Activated T-cell treated with anti-CD3 and anti-CD28 coated beads, Interleukin-2, amount 50 U/mL, for 24 hours (primary cell): ENCODE measurements around the gene TENT5A.

ENCODE experiments used
- DNase-seq: peaks from one replicate; pipeline ENCODE4 v3.0.0-alpha.2; 2020
- H3K27ac Mint-ChIP-seq: 2 replicates; pipeline ENCODE4 v1.8.0; 2020; ENCODE audit warnings: mild to moderate bottlenecking, mixed read lengths
- H3K27me3 Mint-ChIP-seq: 2 replicates; pipeline ENCODE4 v1.8.0; 2020; ENCODE audit warnings: mixed read lengths
- H3K36me3 Mint-ChIP-seq: 2 replicates; pipeline ENCODE4 v1.8.0; 2020; ENCODE audit warnings: low read depth, mixed read lengths
- H3K4me1 Mint-ChIP-seq: 2 replicates; pipeline ENCODE4 v1.8.0; 2020; ENCODE audit warnings: low read depth, mixed read lengths
- H3K4me3 Mint-ChIP-seq: 2 replicates; pipeline ENCODE4 v1.8.0; 2020; ENCODE audit warnings: mild to moderate bottlenecking, moderate library complexity, mixed read lengths
- H3K9me3 Mint-ChIP-seq: 2 replicates; pipeline ENCODE4 v1.8.0; 2020; ENCODE audit warnings: mixed read lengths

Gene TENT5A

DNA sequence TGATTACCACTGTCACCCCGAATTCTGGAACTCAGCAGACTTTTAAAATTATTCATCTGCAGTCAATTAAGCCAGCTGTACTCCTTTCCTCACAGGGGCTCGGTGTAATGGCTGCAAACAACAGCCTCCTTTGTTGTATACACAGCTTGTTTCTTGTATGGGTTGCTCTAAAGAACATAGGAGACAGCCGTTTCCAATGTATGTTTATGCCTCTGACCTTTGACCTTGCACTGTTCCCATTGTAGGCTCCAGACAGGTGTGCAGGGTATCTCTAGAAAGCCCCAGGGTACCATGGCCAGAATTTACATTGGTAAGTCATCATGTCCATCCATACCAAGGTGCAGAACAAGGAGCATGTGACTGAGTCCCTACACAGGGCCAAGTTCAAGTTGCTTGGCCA is 11.5 kb upstream of the TENT5A start:
- peaks cover 11% of the 10 kb centered on the region for H3K27me3 Mint-ChIP-seq
- H3K36me3 Mint-ChIP-seq, result no peaks in the 10 kb centered on the region
- no peak for DNase-seq

DNA sequence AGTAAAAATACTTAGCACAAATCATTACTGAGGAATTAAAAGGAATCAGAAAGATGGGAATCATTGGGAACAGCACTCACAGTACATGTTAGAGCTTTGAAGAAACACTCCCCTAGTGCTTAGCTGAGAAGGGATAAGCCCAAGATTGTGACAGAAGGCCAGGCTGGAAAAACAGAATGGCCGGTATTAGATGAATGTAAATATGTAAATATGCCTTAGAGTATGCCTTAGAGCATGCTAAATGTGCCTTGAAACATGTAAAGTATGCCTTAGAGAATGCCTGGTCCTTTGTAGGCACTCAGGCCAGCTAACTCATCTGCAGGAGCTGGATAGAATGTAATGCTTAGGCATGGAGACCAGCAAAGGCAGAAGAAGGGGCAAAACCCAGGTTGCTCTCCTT is 10.6 kb upstream of the TENT5A start:
- no peak for DNase-seq
- H3K27me3 Mint-ChIP-seq, result peaks cover 13% of the 10 kb centered on the region
- H3K9me3 Mint-ChIP-seq, result no peaks in the 10 kb centered on the region
- no peak overlapping the region for H3K4me3 Mint-ChIP-seq
- no peaks in the 10 kb centered on the region for H3K4me1 Mint-ChIP-seq
- no peak overlapping the region for H3K27ac Mint-ChIP-seq
- no peaks in the 10 kb centered on the region for H3K36me3 Mint-ChIP-seq

More for the DNA sequence above, 11.5 kb upstream of the TENT5A start:
- Mint-ChIP-seq H3K4me3 (no peak overlapping the region), H3K27ac (no peak overlapping the region), H3K9me3 (no peaks in the 10 kb centered on the region), H3K4me1 (no peaks in the 10 kb centered on the region)

DNA sequence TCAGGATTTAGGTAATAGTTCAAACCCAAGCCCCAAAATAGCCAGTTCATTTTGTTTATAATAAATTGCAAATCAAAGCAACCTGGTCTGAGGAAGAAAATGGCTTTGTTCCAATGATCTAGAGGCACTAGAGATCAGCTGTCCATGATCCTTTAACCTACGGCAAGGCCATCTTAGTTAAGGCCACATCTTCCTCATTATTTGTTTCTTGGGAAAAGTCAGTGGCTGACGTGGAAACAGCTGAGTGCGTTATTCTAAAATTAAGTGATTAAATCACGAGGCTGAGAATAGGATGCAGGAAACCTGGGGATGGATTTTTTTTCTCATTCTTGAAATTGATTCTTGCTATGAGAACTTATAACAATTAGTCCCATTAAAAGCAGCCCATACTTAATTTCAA is 10.1 kb upstream of the TENT5A start:
- peaks cover 12% of the 10 kb centered on the region for H3K27me3 Mint-ChIP-seq
- no peaks in the 10 kb centered on the region for H3K36me3 Mint-ChIP-seq
- no peak for DNase-seq
- no peak overlapping the region for H3K27ac Mint-ChIP-seq
- no peaks in the 10 kb centered on the region for H3K9me3 Mint-ChIP-seq
- no peak overlapping the region for H3K4me3 Mint-ChIP-seq
- no peaks in the 10 kb centered on the region for H3K4me1 Mint-ChIP-seq

DNA sequence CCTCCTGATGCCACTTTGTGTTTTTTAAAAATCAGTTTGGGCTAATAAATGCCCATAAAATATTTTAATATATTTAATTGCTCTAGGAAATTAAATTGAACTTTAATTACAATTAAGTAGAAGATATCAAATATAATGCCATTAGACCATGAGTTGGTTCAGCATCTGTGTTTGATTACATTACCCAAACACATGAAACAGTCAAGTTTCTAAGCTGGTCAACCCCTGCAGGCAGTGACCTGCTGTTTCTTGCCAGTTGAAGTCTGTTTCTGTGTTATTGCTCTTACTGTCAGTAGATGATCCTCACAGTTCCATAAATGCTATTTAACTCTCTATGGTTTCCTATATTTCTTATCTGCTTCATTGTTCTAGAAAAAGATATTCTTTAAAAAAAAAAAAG is 9.7 kb upstream of the TENT5A start:
- Mint-ChIP-seq H3K9me3 (no peaks in the 10 kb centered on the region), H3K27me3 (peaks cover 8% of the 10 kb centered on the region), H3K4me1 (no peaks in the 10 kb centered on the region), H3K36me3 (no peaks in the 10 kb centered on the region), H3K27ac (no peak overlapping the region), H3K4me3 (no peak overlapping the region)
- DNase-seq, result no peak

DNA sequence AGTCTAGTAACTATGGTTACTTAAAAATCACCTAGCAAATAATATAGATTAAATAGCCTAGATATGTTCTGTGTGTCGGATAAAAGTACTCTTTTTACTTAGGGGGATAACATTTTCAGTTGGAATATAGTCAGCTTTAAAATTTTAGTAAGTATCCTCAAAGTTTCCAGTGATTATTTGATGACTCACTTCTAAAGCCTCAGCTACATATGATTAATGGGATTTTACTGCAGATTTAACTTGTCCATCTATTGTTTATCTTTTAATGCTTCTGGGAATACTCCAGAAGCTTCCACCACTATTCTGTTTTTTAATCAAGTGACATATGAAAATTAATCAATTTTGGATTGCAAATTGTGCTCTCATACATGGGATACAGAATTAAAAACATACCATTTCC is 8.7 kb upstream of the TENT5A start:
- DNase-seq, result no peak
- H3K9me3 Mint-ChIP-seq, result no peaks in the 10 kb centered on the region
- peaks cover 9% of the 10 kb centered on the region for H3K27me3 Mint-ChIP-seq
- H3K36me3 Mint-ChIP-seq, result no peaks in the 10 kb centered on the region
- H3K4me1 Mint-ChIP-seq, result no peaks in the 10 kb centered on the region
- no peak overlapping the region for H3K4me3 Mint-ChIP-seq
- no peak overlapping the region for H3K27ac Mint-ChIP-seq

DNA sequence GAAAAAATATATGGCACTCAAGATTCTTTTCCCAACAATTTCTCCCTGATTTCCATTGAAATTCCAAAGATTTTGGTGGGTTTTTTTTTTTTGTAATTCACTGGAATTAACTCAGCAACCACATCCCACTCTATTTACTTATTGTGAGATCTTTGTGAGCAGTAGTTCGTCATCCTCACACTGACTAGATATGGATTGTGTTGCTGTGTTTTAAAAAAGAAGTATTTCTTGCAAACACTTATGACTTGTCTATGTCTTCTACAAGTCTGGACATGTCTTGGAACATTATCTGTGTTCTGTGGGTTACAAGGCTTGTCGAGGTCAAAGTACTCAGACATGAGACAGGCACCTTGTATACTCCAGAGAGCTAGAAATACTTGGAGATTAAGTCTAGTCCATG is 7.3 kb upstream of the TENT5A start:
- Mint-ChIP-seq H3K36me3 (no peaks in the 10 kb centered on the region), H3K27ac (no peak overlapping the region), H3K27me3 (peaks cover 6% of the 10 kb centered on the region), H3K4me3 (no peak overlapping the region), H3K9me3 (no peaks in the 10 kb centered on the region), H3K4me1 (no peaks in the 10 kb centered on the region)
- no peak for DNase-seq

DNA sequence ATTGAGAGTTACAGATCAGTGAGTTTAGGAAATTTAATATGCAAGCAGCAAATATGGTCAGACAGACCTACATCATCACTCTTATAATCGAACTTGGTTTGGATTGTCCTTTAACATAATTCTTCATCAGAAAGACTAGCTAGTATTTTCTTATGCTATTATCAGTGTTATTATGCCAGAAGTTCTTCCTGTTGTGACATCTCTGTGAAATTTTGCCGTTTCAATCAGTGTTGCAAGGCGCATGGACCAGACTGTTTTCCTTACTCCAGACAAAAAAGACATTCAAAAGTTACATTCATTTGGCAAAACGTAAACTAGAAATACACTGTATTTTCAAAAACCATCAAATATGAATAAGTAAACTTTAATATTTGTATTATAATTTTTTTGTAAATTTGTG is 5.7 kb upstream of the TENT5A start:
- no peak for DNase-seq
- no peaks in the 10 kb centered on the region for H3K9me3 Mint-ChIP-seq
- H3K36me3 Mint-ChIP-seq, result no peaks in the 10 kb centered on the region
- no peak overlapping the region for H3K27ac Mint-ChIP-seq
- H3K27me3 Mint-ChIP-seq, result peaks cover 8% of the 10 kb centered on the region
- H3K4me3 Mint-ChIP-seq, result no peak overlapping the region
- peaks cover 6% of the 10 kb centered on the region for H3K4me1 Mint-ChIP-seq

DNA sequence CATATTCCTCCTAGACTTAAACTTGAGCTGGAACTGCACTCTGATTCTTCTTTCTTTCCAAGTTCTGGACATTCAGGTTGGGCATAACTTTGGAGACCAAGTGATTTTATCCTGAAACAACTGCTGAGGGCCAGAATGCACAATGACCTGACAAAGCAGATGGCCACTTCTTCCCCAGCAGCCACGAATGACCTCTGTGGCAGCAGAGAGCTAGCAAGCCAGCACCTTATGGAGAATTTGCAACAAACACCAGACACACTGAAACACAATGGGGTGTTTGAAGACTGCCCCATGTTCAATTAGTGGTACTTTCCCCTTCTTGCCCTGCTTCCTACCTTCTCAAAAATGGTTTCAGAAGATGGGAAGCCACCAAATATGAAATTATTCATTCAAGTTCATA is 4.2 kb upstream of the TENT5A start:
- no peak for DNase-seq
- H3K4me1 Mint-ChIP-seq, result peaks cover 14% of the 10 kb centered on the region
- no peaks in the 10 kb centered on the region for H3K9me3 Mint-ChIP-seq
- no peak overlapping the region for H3K27ac Mint-ChIP-seq
- peaks cover 11% of the 10 kb centered on the region for H3K27me3 Mint-ChIP-seq
- H3K4me3 Mint-ChIP-seq, result no peak overlapping the region
- peaks cover 3% of the 10 kb centered on the region for H3K36me3 Mint-ChIP-seq

DNA sequence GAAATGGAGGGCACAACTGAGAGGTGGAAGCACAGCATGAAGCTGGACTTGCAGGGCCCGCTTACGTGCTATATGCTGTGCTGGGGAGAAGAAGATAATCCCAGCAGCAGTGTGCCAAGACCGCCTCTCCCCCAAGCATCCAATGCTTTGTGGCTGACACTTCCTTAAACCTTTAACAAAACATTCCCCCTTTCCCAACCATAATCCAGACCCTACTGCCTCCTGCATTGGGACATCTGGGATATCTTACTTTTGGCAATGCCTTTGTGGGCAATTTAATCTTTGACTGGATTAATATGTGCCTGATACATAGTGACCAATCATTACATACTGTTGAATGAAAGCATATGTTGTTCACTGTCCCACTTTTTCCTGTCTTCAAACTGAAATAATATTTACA is 3.1 kb upstream of the TENT5A start:
- peaks cover 6% of the 10 kb centered on the region for H3K36me3 Mint-ChIP-seq
- no peak overlapping the region for H3K27ac Mint-ChIP-seq
- no peaks in the 10 kb centered on the region for H3K9me3 Mint-ChIP-seq

DNA sequence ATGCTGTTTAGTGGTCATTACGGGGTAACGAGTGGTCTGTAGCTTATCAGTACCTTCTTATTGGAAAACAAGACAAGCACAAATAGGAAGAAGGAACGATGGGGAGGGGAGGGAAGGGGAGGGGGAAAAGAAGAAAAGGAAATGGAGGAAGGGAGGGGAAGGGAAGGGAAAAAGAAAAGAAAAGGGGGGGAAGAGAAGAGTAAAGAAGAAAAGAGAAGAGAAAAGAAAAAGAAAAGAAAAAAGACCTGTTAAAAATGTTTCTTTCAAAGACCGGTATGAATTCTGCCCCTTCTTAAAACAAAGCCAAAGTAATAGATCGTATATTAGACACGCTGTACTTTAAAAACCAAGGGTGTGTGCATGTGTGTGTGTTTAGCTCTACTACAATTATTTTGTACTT is 2.4 kb upstream of the TENT5A start:
- Mint-ChIP-seq H3K4me3 (no peak overlapping the region), H3K27me3 (peaks cover 27% of the 10 kb centered on the region), H3K36me3 (peaks cover 6% of the 10 kb centered on the region), H3K27ac (no peak overlapping the region), H3K9me3 (no peaks in the 10 kb centered on the region), H3K4me1 (peaks cover 31% of the 10 kb centered on the region)
- DNase-seq, result no peak

More for the DNA sequence above, 3.1 kb upstream of the TENT5A start:
- peaks cover 22% of the 10 kb centered on the region for H3K27me3 Mint-ChIP-seq
- peaks cover 25% of the 10 kb centered on the region for H3K4me1 Mint-ChIP-seq
- DNase-seq, result no peak
- no peak overlapping the region for H3K4me3 Mint-ChIP-seq

DNA sequence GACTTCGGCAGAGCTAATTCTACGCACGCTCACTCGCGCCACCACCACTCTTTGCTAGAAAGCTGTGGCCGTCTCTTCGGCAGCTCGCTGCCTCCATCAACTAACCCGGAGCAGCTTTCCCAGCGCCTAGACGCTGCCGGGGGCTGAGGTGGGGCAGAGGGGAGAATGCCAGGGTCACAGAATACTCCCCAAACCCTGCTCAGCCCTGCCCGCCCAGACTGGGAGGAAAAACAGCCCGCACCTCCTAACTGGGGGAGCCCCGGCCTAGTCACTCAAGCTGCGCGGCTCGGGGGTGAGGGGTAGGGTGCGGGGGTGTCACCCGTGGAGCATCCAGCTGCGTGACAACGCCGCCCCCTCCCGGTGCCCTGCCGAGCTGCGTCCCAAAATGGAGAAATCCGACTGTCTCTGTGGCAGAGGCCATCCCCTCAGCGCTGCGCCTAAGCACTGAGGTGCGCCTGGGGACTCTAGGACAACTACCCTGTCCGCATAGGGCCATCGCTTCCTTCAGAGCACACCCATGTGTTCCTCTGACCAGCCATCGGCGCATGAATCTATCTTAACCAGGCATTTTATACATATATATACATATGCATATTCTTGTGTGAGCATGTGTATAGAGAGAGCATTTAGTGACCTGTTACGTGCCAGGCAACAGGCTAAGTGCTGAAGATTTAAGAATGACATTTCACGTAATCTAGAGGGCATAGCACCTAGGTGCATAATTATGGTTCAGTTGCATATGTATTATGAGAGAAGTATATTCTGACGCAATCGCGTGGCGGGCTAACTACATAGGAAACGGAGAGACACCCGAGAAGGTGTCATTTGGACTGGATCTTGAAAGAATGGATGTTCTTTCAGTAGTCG is 1.5 kb upstream of the TENT5A start:
- peak; percentile 92 for DNase-seq
- peak overlapping the region; percentile 86 for H3K4me3 Mint-ChIP-seq
- H3K9me3 Mint-ChIP-seq, result no peaks in the 10 kb centered on the region
- peaks cover 40% of the 10 kb centered on the region for H3K4me1 Mint-ChIP-seq
- peak overlapping the region; percentile 92 for H3K27ac Mint-ChIP-seq
- H3K36me3 Mint-ChIP-seq, result peaks cover 6% of the 10 kb centered on the region
- H3K27me3 Mint-ChIP-seq, result peaks cover 29% of the 10 kb centered on the region

DNA sequence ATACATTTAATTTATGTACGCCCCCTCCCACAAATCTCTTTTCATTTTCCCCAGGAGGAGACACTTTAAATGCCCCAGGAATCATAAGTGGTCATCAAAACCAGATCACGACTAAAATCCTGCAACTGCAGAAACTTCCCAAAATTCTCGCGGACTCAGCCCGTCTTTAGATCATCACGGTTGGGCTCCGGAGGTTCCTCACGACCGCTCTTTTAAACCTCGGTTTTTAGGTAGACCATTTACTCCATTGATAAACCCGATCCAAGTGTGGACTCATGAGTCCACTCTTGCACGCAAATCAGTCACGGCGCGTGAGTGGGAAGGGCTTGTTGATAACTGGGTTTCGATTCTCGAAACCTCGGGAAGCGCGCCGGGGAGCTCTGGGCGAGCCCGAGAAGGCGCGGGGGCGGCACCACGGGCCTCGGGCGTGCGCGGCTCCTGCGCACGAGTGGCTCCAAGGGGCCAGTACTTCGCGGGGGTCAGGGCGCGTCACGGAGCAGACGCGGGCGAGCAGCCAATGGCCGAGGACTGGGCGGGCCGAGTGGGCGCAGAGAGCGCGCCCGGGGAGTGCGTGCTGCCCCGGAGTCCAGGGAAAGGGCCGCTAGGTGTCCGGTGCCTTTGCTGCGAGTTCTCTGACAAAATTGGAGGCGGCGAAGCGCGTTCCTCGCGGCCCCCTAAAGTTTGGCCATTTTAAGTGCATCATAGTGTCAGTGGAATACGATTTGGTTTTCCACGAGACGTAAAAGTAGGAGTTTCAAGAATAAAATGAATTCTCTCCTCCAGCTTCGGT is 635 bp upstream of the TENT5A start:
- peak overlapping the region; percentile 86 for H3K4me3 Mint-ChIP-seq
- H3K27ac Mint-ChIP-seq, result peak overlapping the region; percentile 92
- peaks cover 42% of the 10 kb centered on the region for H3K4me1 Mint-ChIP-seq
- peak; percentile 70 for DNase-seq
- H3K36me3 Mint-ChIP-seq, result peaks cover 6% of the 10 kb centered on the region
- no peaks in the 10 kb centered on the region for H3K9me3 Mint-ChIP-seq
- H3K27me3 Mint-ChIP-seq, result peaks cover 26% of the 10 kb centered on the region

DNA sequence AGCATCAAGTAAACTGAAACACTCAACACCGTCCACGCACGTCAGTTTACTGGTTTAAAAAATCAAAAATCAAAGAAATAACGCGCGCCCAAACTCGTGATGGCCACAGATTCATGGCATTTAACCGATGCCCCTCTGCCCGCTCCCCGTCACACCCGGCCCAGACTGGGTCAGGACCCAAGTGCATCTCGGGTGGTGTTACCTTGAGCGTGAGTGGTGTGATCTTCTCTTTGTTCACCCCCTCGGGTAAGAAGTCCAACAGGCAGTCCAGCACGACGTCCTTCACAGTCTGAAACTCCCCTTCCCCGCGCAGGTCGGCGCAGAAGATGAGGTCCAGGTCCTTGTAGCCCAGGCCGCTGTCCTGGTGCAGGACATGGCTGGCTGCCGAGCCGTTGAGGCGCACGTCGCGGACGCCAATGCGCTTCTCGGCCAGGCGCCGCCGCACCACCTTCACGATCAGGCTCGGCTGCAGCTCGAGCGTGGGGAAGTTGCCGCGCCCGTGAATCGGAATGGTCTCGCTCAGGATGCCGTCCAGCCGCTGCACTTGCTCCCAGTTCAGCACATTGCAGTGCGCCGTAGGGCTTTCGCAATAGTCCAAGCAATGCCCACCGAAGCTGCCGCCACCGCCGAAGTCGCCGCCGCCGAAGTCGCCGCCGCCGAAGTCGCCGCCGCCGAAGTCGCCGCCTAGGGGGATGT is 945 bp downstream of the TENT5A start:
- H3K4me3 Mint-ChIP-seq, result peak overlapping the region; percentile 86
- H3K9me3 Mint-ChIP-seq, result no peaks in the 10 kb centered on the region
- H3K4me1 Mint-ChIP-seq, result peaks cover 46% of the 10 kb centered on the region
- peak overlapping the region; percentile 75 for H3K27ac Mint-ChIP-seq
- H3K36me3 Mint-ChIP-seq, result peaks cover 6% of the 10 kb centered on the region
- peak; percentile 61 for DNase-seq
- peaks cover 24% of the 10 kb centered on the region for H3K27me3 Mint-ChIP-seq

DNA sequence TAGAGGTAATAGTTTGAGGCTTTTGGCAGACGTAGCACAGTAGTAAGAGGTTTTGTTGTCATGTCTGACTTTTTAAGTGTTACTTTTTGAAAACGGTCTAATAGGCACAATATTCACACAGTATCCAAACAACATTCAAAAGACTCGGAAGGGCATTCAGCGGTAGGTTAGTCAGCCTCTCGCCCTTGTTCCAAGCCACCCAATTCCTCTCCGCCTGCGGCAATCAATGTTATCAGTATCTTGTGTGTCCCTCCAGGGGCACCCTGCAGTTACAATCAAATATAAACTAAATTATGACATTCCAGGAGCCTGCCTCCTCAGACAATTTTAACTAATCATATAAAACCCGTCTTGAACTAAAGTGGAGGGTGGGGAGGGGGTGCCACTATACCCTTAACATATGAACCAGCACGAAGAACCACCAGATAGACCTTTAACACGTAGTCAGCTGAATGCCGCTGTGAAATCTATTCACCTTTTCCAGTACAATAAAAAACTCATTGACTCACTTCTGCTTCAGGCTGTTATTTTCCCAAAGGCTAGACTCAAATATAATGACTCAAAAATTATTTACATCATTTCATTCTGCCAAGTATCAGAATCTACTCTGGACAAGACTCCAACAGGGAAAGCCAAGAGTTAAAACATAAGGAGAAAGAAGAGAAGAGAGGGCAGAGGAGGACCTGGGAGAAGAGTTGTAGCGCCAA is 1.6 kb downstream of the TENT5A start:
- Mint-ChIP-seq H3K4me1 (peaks cover 46% of the 10 kb centered on the region), H3K9me3 (no peaks in the 10 kb centered on the region), H3K27ac (peak overlapping the region; percentile 75), H3K36me3 (peaks cover 6% of the 10 kb centered on the region), H3K27me3 (peaks cover 24% of the 10 kb centered on the region), H3K4me3 (peak overlapping the region; percentile 86)
- no peak for DNase-seq
